ENCODE data around the gene GPRC5D.

Gene GPRC5D

GRCh38 chr12:12954878-12955625 lies 3.1 kb upstream of the GPRC5D start:
- DNase-seq (ENCODE audit: extremely low read depth, insufficient read length): no peak
- Histone ChIP-seq H3K36me3 (ENCODE audit: control insufficient read depth, insufficient read depth, low read length) (no peaks in the 10 kb centered on the region), H3K4me3 (replicated peaks; ENCODE audit: low read depth, low read length) (no peak overlapping the region), H3K27me3 (replicated peaks; ENCODE audit: control insufficient read depth, insufficient read depth, low read length) (no peaks in the 10 kb centered on the region)
- TF ChIP-seq CTCF (IDR thresholded peaks at IDR 0.05; ENCODE audit: insufficient read depth, low read length, poor library complexity, severe bottlenecking): no peak

GRCh38 chr12:12954356-12954755 lies 2.4 kb upstream of the GPRC5D start:
- no peak for TF ChIP-seq CTCF (IDR thresholded peaks at IDR 0.05; ENCODE audit: insufficient read depth, low read length, poor library complexity, severe bottlenecking)
- Histone ChIP-seq H3K27me3 (replicated peaks; ENCODE audit: control insufficient read depth, insufficient read depth, low read length) (no peaks in the 10 kb centered on the region), H3K36me3 (ENCODE audit: control insufficient read depth, insufficient read depth, low read length) (no peaks in the 10 kb centered on the region), H3K4me3 (replicated peaks; ENCODE audit: low read depth, low read length) (no peak overlapping the region)
- DNase-seq (ENCODE audit: extremely low read depth, insufficient read length): no peak

- Histone ChIP-seq H3K27me3 (replicated peaks; ENCODE audit: control insufficient read depth, insufficient read depth, low read length) (no peaks in the 10 kb centered on the region), H3K4me3 (replicated peaks; ENCODE audit: low read depth, low read length) (peak overlapping the region; percentile 8; the same call in 1 of the 2 replicates), H3K36me3 (ENCODE audit: control insufficient read depth, insufficient read depth, low read length) (no peaks in the 10 kb centered on the region)
- no peak for TF ChIP-seq CTCF (IDR thresholded peaks at IDR 0.05; ENCODE audit: insufficient read depth, low read length, poor library complexity, severe bottlenecking)
- DNase-seq (ENCODE audit: extremely low read depth, insufficient read length): no peak
Observed at GRCh38 chr12:12951504-12951903, 466 bp downstream of the GPRC5D start.

GRCh38 chr12:12947902-12948301 lies 4.1 kb downstream of the GPRC5D start:
- DNase-seq (ENCODE audit: extremely low read depth, insufficient read length): no peak
- no peaks in the 10 kb centered on the region for H3K36me3 ChIP-seq (ENCODE audit: control insufficient read depth, insufficient read depth, low read length)
- TF ChIP-seq CTCF (IDR thresholded peaks at IDR 0.05; ENCODE audit: insufficient read depth, low read length, poor library complexity, severe bottlenecking): no peak
- no peaks in the 10 kb centered on the region for H3K27me3 ChIP-seq (replicated peaks; ENCODE audit: control insufficient read depth, insufficient read depth, low read length)
- H3K4me3 ChIP-seq (replicated peaks; ENCODE audit: low read depth, low read length): no peak overlapping the region

GRCh38 chr12:12946686-12947355 lies 5.1 kb downstream of the GPRC5D start:
- H3K4me3 ChIP-seq (replicated peaks; ENCODE audit: low read depth, low read length): no peak overlapping the region
- no peak for DNase-seq (ENCODE audit: extremely low read depth, insufficient read length)
- no peak for TF ChIP-seq CTCF (IDR thresholded peaks at IDR 0.05; ENCODE audit: insufficient read depth, low read length, poor library complexity, severe bottlenecking)
- H3K27me3 ChIP-seq (replicated peaks; ENCODE audit: control insufficient read depth, insufficient read depth, low read length): no peaks in the 10 kb centered on the region
- H3K36me3 ChIP-seq (ENCODE audit: control insufficient read depth, insufficient read depth, low read length): no peaks in the 10 kb centered on the region

All from GM06990 (cell line).